GM18907 (cell line): ENCODE results near the gene MIX23.

Source experiments
- ATAC-seq: cut with Tn5 transposase; IDR thresholded peaks from one replicate; pipeline ENCODE4 v1.9.1; 2021; ENCODE audit warnings: mild to moderate bottlenecking, moderate library complexity; ENCODE audit not compliant: unreplicated experiment

MIX23 gene

GRCh38 chr3:122392868-122393844, 10.1 kb upstream of the MIX23 start:
- no peak for ATAC-seq

GRCh38 chr3:122391681-122392446, 8.8 kb upstream of the MIX23 start:
- no peak for ATAC-seq

- no peak for ATAC-seq
Measured at GRCh38 chr3:122390665-122391064, 7.6 kb upstream of the MIX23 start.

- no peak for ATAC-seq
Measured at GRCh38 chr3:122389892-122390291, 6.9 kb upstream of the MIX23 start.

GRCh38 chr3:122389197-122389596, 6.2 kb upstream of the MIX23 start:
- ATAC-seq, result no peak

- ATAC-seq, result no peak
Measured at GRCh38 chr3:122387709-122388108, 4.7 kb upstream of the MIX23 start.

- ATAC-seq, result peak; percentile 93
Measured at GRCh38 chr3:122383771-122384697, 1.0 kb upstream of the MIX23 start, which contains the start of gene FAM162A. TSS of gene FAM162A (plus strand) at chr3:122384182. CDS start at chr3:122384266, 84 bp downstream.

- no peak for ATAC-seq
Measured at GRCh38 chr3:122377975-122378374, 5.1 kb downstream of the MIX23 start.

GRCh38 chr3:122374034-122374433, 9.0 kb downstream of the MIX23 start:
- no peak for ATAC-seq

GRCh38 chr3:122366379-122366749, 16.7 kb downstream of the MIX23 start:
- no peak for ATAC-seq

- peak; percentile 55 for ATAC-seq
Measured at GRCh38 chr3:122365582-122366378, 17.3 kb downstream of the MIX23 start.

GRCh38 chr3:122365073-122365472, 18.0 kb downstream of the MIX23 start:
- peak; percentile 57 for ATAC-seq

GRCh38 chr3:122364490-122364889, 18.5 kb downstream of the MIX23 start:
- ATAC-seq, result no peak

- no peak for ATAC-seq
Measured at GRCh38 chr3:122362026-122362425, 21.0 kb downstream of the MIX23 start.

GRCh38 chr3:122358703-122359032, 24.4 kb downstream of the MIX23 start:
- ATAC-seq, result no peak

- no peak for ATAC-seq
Measured at GRCh38 chr3:122357828-122358702, 25.0 kb downstream of the MIX23 start.

GRCh38 chr3:122356402-122356801, 26.6 kb downstream of the MIX23 start:
- ATAC-seq, result no peak

GRCh38 chr3:122355612-122356011, 27.4 kb downstream of the MIX23 start:
- no peak for ATAC-seq

GRCh38 chr3:122353893-122354401, 29.1 kb downstream of the MIX23 start:
- no peak for ATAC-seq
